GM12874 (cell line): ENCODE results near the gene SOX30.

Experiments
- CTCF ChIP-seq: IDR thresholded peaks from 2 replicates; pipeline ENCODE4 v1.5.1; 2011; ENCODE audit warnings: low read depth, mild to moderate bottlenecking, control low read depth, low read length, moderate library complexity; ENCODE audit not compliant: insufficient read depth

Gene SOX30

GRCh38 chr5:157606046-157606445, 46.2 kb downstream of the SOX30 start:
- TF ChIP-seq CTCF = no peak

DNA sequence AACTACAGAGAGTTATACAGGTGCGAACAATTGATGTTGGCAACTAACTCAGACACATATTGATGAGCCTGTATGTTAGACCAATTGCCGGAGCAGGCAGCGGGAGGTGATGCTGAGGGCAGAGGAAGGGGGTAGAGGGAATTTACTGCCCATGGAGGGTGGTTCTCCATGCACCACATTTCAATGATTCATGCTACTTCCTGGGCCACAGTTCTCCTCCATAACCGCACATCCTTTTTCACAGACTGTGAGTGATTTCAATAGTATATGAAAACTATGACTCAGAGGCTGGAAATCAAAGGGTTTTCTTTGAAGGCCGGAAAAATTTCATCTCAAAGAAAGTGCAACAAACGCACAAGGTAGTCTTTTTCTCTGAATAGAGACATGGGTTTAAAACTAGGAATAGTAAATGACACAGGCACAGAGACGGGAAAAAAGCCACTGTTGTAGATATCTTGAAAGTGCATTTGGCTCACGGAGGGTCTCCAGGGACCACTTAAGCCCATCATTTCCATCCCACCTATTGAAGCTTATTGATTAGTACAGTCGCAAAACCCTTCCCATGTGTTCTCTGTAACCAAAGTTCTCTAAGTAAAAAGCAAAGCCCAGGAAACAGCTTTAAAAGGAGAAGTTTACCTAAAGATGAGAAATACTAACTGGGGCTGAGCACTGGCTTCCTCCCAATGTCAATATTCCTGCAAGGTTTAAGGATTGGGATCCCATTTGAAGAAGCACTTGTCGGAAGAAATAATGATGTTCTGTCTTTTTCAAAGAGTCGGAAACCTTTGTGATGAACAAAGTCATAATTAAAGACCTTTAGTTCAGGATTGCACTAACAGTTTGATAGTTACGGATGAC, 48.7 kb downstream of the SOX30 start:
- TF ChIP-seq CTCF = no peak

DNA sequence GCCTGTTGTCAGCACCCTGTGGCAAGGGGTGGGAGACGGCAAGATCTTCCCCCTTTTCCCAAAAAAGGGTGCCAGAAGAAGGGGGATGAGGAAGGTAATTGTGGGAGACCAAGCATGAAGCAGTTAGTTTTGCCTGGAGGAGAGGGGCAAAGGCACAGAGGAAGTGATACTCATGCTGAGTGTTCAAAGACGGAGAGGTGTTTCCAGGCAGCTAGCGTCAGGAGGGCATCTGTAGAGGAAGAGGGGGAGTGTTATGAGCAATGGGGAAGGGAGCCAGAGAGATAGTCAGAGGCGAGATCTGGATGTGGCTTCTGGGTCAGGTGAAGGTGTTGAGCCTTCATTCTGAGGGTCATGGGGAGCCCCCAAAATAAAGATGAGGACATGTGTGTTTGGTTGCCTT, 49.7 kb downstream of the SOX30 start:
- no peak for TF ChIP-seq CTCF

DNA sequence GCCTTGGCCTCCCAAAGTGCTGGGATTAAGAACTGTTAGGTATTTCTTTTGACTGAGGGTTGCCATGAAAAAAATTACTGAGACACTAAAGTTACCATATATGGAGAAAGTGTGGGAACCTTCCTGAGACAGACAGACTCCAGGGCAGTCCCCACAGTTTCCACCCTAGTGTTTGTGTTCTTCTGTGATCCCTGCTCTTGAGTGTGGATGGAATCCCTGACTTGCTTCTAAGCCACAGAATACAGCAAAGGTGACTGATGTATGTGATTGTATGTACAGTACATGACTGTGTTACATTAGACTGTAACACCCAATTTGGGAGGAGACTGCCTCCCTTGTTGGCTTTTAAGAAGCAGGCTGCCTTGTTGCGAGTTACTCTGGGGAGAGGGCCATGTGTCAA, 52.0 kb downstream of the SOX30 start:
- no peak for TF ChIP-seq CTCF

DNA sequence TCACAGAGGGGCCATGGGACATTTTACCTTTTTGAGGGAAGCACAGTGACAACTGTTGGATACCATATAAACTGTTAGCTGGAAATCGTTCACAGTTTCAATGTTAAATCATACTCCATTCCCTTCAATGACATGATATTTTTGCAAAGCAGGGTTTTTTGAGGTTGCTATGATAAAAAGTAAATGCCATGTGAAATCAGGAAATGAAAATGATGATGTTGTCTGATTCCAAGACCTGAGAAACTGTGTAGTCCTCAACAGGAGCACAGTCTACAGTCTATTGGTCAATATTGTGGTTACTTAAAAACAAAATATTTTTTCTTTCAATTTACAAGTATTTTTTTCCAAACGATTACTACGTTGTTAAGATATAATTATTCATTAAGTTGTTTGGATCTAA, 52.7 kb downstream of the SOX30 start:
- TF ChIP-seq CTCF = no peak

DNA sequence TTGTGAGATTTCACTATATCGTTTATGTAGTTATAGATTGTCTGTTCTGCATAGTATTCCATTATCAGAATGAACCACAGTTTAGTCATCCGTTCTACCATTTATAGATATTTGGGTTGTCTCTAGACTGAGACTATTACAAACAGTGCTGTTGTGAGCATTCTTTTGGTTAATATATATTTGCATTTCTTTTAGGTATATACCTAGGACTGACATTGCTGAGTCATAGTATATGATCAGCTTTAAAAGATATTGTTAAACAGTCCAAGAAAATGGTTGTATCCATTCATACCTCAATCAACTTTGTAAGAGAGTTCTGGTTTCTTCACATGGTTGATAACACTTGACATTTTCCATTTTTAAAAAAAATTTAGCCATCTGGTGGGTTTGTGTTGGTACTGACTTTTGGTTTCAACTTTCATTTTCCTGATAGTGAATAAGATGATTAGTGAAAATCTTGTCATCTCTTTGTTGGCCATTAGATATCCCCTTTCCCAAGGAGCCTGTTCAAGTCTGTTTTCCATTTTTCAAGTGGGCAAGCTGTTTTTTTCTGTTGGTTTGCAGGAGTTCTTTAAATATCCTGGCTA, 53.8 kb downstream of the SOX30 start:
- TF ChIP-seq CTCF = no peak

GRCh38 chr5:157597277-157597676, 55.0 kb downstream of the SOX30 start:
- no peak for TF ChIP-seq CTCF
